Lower leg skin (tissue), 3 donors: ENCODE measurements around the gene GATM.
"Not testable (repeated sequence)": the region's sequence is repeated elsewhere in the genome, so short reads cannot be mapped to it uniquely, and the experiment has no call there.

ENCODE experiments used
- CTCF ChIP-seq, 3 donors: fragments of 450-650 bp; IDR thresholded peaks; one replicate each; pipeline ENCODE4 v1.5.1; 2016; ENCODE audit warnings: antibody characterized with exemption in 3 of 3, mild to moderate bottlenecking in 3 of 3, moderate library complexity in 2 of 3
- POLR2A ChIP-seq, 2 donors: fragments of 450-650 bp; IDR thresholded peaks; one replicate each; pipeline ENCODE4 v1.6.1; 2016 to 2017; ENCODE audit warnings: antibody characterized with exemption in 2 of 2, mild to moderate bottlenecking in 1 of 2, moderate library complexity in 1 of 2

- TF ChIP-seq CTCF, POLR2A (IDR thresholded peaks at IDR 0.05): not testable (repeated sequence)
Measured at GRCh38 chr15:45367222-45367621, 11.1 kb downstream of the GATM start.
